K562 (cell line): ENCODE data around the gene BCAN.

Source experiments
- CTCF ChIP-seq, 3 experiments: IDR thresholded peaks in 2 of 3; conservative IDR thresholded peaks in 1 of 3; 2 replicates each; pipeline ENCODE4 v1.5.1; 2011 to 2012; ENCODE audit warnings: low read length in 3 of 3, mild to moderate bottlenecking in 3 of 3, control low read depth in 2 of 3, improper control_type of control experiment in 1 of 3, inconsistent platforms in 1 of 3, low read depth in 1 of 3, mixed read lengths in 1 of 3, moderate library complexity in 1 of 3; ENCODE audit not compliant: insufficient read depth in 2 of 3
- E2F8 ChIP-seq: fragments of 450-650 bp; IDR thresholded peaks from 2 replicates; pipeline ENCODE4 v1.7.1; 2018; ENCODE audit warnings: mild to moderate bottlenecking, low read depth; ENCODE audit not compliant: partially characterized antibody
- FOXK2 ChIP-seq, 2 experiments: fragments of 450-650 bp; IDR thresholded peaks in 1 of 2; conservative IDR thresholded peaks in 1 of 2; 2 replicates each; pipeline ENCODE4 v1.6.1; 2016; ENCODE audit warnings: low read depth in 2 of 2, mild to moderate bottlenecking in 1 of 2
- HCFC1 ChIP-seq: IDR thresholded peaks from 2 replicates; pipeline ENCODE4 v1.6.1; 2012; ENCODE audit warnings: low read depth, low read length, improper control_type of control experiment
- MED1 ChIP-seq: sonication (generic); formaldehyde crosslinking; IDR thresholded peaks from 2 replicates; pipeline ENCODE4 v1.8.1; 2023; ENCODE audit warnings: missing genetic modification reagents, borderline replicate concordance
- MEF2D ChIP-seq: conservative IDR thresholded peaks from 2 replicates; pipeline ENCODE4 v1.6.1; 2016; ENCODE audit warnings: low read depth, missing genetic modification characterization, missing compliant biosample characterization
- SAP30 ChIP-seq: fragments of 200-600 bp; sonication (generic); IDR thresholded peaks from 2 replicates; pipeline ENCODE4 v1.6.1; 2012; ENCODE audit warnings: borderline replicate concordance, low read depth, mild to moderate bottlenecking, moderate library complexity, low read length, control low read depth, inconsistent platforms; ENCODE audit not compliant: insufficient read depth, poor library complexity, severe bottlenecking
- SRSF1 ChIP-seq: fragments of 200-400 bp; formaldehyde crosslinking; IDR thresholded peaks from 2 replicates; pipeline ENCODE4 v1.6.1; 2017; ENCODE audit warnings: mild to moderate bottlenecking, low read depth, low read length, moderate library complexity
- TFAP4 ChIP-seq: sonication (generic); formaldehyde crosslinking; IDR thresholded peaks from 2 replicates; pipeline ENCODE4 v1.8.0; 2022; ENCODE audit warnings: missing genetic modification reagents, mild to moderate bottlenecking, moderate library complexity, borderline replicate concordance
- ZNF384 ChIP-seq: IDR thresholded peaks from 2 replicates; pipeline ENCODE4 v1.6.1; 2012; ENCODE audit warnings: low read depth, low read length, improper control_type of control experiment

GRCh38 chr1:156615946-156616345 is 26.0 kb upstream of the BCAN start:
- TF ChIP-seq CTCF (IDR thresholded peaks at IDR 0.05 in 2 of 3, conservative IDR thresholded peaks at IDR 0.05 in 1 of 3; ENCODE audit: insufficient read depth in 2 of 3, low read depth in 1 of 3, low read length in 3 of 3) (no peak), HCFC1 (no peak), SRSF1 (no peak), FOXK2 (conservative IDR thresholded peaks at IDR 0.05 in 1 of 2, IDR thresholded peaks at IDR 0.05 in 1 of 2; ENCODE audit: low read depth in 2 of 2) (no peak), MEF2D (no peak), TFAP4 (no peak), SAP30 (no peak), MED1 (no peak), E2F8 (no peak), ZNF384 (no peak)
